NCI-H1092 treated with DMSO at 0.1 percent for 48 hours (cell line): Measurements from ENCODE around the gene TEX19.
"Not testable (repeated sequence)": the region's sequence is repeated elsewhere in the genome, so short reads cannot be mapped to it uniquely, and the experiment has no call there.

Experiments
- DNase-seq: peaks from one replicate; lab custom pipeline; 2025; lab: John Stamatoyannopoulos, UW

TEX19 gene

GRCh38 chr17:82338858-82339633 is 20.0 kb upstream of the TEX19 start:
- DNase-seq: no peak

GRCh38 chr17:82339634-82340580 is 19.1 kb upstream of the TEX19 start:
- DNase-seq: no peak

GRCh38 chr17:82342361-82343079 is 16.5 kb upstream of the TEX19 start:
- no peak for DNase-seq

GRCh38 chr17:82343560-82343959 is 15.5 kb upstream of the TEX19 start:
- DNase-seq: no peak

GRCh38 chr17:82344175-82344907 is 14.7 kb upstream of the TEX19 start:
- no peak for DNase-seq

- DNase-seq: no peak
Measured at GRCh38 chr17:82345151-82345976, 13.7 kb upstream of the TEX19 start.

- DNase-seq: no peak
Measured at GRCh38 chr17:82346342-82347300, 12.4 kb upstream of the TEX19 start.

- DNase-seq: not testable (repeated sequence)
Measured at GRCh38 chr17:82347994-82348393, 11.1 kb upstream of the TEX19 start.

GRCh38 chr17:82348434-82348833 is 10.6 kb upstream of the TEX19 start:
- no peak for DNase-seq

- DNase-seq: no peak
Measured at GRCh38 chr17:82348866-82349265, 10.2 kb upstream of the TEX19 start.

- no peak for DNase-seq
Measured at GRCh38 chr17:82349287-82349701, 9.8 kb upstream of the TEX19 start.

- DNase-seq: no peak
Measured at GRCh38 chr17:82350182-82351030, 8.6 kb upstream of the TEX19 start.

GRCh38 chr17:82351254-82351712 is 7.8 kb upstream of the TEX19 start:
- DNase-seq: no peak

GRCh38 chr17:82351713-82352488 is 7.1 kb upstream of the TEX19 start:
- peak; percentile 79 for DNase-seq

GRCh38 chr17:82353484-82353883 is 5.6 kb upstream of the TEX19 start:
- DNase-seq: peak; percentile 34

GRCh38 chr17:82354804-82355308 is 4.2 kb upstream of the TEX19 start:
- DNase-seq: no peak

GRCh38 chr17:82355770-82356427 is 3.1 kb upstream of the TEX19 start:
- DNase-seq: no peak
